ENCODE measurements around the gene ZNF346. TPM values are rescaled to one million over a fixed set of nuclear protein-coding genes. Genes with fewer than 3 reads are reported as not detected.

ZNF346 gene
- total RNA-seq, 1 donor from 2014 or later, result 34.5 TPM

DNA sequence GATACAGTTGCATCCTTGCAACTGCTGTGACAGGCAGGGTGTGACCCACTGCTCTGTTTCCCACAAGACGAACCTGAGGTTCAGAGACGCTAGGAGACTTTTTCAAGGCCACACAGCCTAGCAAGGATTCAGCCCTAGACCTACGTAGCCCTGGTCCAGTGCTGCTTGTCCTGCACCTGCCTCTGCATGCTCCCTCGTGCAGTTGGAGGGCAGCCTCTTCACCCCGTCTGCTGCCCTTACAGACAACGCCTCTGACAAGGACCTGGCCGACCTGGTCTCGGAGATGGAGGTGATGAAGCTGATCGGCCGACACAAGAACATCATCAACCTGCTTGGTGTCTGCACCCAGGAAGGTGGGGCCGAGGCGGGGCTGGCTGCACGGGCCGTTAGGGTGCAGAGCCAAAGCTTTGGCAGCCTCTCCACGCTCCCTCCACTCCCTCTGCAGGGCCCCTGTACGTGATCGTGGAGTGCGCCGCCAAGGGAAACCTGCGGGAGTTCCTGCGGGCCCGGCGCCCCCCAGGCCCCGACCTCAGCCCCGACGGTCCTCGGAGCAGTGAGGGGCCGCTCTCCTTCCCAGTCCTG, 72.7 kb downstream of the ZNF346 start:
- DNase-seq, result no peak

DNA sequence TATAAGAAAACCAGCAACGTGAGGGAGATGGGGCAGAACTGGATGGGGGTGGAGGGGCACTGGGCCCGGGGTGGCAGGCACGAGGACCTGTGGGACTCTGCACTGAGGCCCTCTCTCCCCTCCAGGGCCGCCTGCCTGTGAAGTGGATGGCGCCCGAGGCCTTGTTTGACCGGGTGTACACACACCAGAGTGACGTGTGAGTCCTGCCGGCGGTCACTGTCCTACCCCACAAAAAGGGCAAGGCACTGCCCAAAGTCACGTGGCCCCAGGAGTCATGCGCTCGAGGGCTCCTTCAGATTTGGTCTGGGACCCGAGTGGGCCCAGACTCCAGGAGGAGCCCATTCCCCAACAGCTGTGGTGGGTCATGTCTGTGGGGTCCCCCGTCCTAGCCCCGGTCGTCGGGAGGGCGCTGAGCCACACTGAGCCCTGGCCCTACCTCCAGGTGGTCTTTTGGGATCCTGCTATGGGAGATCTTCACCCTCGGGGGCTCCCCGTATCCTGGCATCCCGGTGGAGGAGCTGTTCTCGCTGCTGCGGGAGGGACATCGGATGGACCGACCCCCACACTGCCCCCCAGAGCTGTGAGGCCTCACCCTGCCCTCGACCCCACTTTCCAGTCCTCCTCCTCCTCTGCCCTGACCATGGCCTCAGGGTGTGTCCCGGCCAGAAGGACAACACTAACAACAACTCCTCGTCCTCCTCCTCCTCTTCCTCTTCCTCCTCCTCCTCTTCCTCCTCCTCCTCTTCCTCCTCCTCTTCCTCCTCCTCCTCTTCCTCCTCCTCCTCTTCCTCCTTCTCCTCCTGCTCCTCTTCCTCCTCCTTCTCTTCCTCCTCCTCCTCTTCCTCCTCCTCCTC, 73.9 kb downstream of the ZNF346 start:
- DNase-seq, result no peak

DNA sequence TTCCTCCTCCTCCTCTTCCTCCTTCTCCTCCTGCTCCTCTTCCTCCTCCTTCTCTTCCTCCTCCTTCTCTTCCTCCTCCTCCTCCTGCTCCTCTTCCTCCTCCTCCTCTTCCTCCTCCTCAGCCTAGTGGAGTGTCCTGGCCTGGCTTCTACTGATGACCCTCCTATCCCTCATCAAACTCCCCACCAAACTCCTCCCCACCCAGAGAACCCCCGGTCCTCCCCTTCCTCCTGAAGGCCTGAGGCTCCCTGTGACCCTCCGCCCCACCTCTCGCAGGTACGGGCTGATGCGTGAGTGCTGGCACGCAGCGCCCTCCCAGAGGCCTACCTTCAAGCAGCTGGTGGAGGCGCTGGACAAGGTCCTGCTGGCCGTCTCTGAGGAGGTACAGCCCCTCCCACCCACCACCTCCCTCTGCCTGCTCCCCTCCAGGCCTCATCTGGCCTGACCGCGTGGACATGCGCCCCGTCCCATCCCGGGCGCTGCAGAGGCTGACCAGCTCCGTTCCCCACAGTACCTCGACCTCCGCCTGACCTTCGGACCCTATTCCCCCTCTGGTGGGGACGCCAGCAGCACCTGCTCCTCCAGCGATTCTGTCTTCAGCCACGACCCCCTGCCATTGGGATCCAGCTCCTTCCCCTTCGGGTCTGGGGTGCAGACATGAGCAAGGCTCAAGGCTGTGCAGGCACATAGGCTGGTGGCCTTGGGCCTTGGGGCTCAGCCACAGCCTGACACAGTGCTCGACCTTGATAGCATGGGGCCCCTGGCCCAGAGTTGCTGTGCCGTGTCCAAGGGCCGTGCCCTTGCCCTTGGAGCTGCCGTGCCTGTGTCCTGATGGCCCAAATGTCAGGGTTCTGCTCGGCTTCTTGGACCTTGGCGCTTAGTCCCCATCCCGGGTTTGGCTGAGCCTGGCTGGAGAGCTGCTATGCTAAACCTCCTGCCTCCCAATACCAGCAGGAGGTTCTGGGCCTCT, 74.8 kb downstream of the ZNF346 start:
- DNase-seq, result no peak

DNA sequence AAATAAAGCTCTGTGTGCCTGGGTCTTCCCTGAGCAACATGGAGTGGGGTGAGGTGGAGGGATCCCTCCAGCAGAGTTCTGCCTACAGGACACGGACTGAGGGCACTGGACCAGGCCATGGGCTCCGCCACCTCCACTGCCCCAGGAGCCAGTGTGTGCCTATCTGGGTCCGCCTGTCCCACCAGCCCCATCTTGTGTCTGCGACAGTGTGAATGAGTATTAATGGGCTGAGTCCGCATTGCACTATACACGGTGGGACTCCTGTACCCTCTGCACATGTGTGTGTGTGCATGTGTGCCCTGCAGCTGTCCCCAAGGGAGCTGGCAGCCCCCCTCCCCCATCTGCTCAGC, 75.6 kb downstream of the ZNF346 start:
- no peak for DNase-seq

DNA sequence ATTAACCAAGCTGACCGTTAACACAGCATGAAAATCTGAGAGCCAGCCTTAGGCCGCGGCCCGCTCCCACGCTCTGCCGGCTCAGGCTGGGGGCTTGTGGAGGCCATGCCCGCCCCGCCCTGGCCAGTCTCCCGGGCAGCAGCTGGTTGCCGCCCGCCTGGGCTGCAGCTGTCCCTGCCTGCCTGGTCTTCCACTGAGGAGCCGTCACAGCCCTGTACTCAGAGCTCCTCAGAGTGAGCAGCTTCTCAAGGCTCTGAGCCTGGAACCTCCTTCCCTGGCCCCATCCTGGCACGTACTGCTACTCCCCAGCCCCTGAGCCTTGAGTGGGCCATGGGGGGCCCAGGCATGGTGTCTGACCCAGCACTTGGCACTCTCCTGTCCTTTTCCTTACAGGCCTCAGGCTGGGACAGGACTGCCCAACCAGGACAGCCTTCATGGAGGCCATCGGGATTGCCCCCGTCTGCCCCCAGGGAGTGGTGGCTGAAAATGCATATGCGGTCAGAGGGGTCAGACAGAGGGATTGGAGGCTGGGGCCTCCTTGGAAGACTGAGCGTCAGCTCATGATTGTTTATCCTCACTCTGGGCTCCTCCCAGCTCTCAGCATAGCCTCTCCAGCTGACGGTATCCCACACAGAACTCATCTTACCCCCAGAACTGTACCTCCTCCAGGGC, 76.1 kb downstream of the ZNF346 start:
- DNase-seq, result no peak

DNA sequence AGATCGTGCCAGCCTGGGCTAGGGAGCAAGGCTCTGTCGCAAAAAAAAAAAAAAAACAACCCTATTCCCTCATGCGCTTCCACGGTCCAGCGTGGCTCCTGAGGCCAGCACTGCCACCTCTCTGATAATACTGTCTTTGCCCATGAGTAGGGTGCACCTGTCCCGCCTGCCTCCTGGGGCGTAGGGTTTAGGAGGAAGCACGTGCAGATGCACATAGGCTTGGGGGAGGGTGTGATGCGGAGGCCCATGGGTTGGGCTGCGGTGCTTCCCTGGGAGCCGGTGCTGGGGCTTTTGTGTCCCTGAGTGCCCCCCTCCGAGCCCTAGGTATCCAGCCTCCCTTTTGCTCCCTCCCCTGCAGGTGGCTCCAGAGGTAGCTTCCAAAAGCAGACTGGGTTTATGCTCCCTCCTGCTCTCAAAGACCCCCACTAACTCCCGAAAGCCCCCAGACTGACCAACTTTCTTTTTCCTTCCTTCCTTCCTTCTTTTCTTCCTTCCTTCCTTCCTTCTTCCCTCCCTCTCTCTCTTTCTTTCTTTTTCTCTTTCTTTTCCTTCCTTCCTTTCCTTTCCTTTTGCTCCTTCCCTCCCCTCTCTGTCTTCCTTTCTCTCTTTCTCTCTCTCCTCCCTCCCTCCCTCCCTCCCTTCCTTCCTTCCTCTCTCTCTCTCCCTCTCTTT, 77.1 kb downstream of the ZNF346 start:
- DNase-seq, result no peak

DNA sequence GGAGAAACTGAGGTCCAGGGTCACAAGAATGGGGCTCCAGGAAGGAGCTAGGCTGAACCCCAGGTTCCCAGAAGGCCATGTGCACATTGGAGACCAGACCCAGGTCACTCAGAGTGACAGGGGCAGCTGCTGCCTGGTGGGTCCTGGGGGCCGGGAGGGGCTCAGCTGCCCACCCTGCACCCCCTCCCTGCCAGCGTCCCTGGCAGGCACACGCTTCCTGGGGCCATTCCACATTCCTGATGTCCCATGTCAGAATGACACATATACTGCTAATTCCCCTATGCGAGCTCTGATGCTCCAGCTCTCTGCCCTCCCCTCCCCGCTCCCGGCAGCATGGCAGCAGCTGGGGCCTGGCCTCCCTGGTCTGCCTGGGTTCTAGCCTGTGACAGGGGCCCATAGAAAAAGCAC, 78.2 kb downstream of the ZNF346 start:
- no peak for DNase-seq

DNA sequence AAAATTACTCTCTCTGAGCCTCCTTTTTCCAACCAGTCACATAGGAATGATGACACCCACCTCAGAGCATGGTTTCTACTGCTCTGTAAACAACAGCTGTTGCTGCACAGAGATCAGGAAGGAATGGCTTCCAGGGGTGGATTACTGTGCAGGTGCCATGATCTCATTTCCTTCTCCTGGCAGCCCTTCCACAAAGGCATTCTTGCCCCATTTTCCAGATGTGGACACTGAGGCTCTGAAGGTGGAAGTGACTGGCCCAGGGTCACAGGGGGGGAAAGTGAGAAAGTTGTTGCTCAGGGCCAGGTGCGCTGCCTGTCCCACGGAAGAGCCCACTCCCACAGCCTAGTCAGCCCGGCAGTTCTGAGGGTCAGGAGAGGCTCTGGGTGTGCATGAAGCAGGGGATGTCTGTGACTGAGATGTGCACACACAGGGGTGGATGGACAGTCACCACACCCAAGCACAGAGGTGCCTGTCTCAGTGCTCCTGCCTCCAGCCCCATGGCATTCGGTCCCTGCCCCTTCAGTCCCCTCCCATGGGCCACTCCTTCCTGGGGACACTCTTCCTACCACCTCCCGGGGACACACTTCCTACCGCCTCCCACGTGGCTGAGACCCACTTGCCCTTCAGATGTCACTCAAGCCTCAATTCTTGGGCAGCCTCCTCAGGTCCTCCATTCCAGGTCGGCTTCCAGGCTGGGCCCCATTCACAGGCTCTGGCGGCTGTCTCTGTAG, 81.2 kb downstream of the ZNF346 start:
- DNase-seq, result no peak

DNA sequence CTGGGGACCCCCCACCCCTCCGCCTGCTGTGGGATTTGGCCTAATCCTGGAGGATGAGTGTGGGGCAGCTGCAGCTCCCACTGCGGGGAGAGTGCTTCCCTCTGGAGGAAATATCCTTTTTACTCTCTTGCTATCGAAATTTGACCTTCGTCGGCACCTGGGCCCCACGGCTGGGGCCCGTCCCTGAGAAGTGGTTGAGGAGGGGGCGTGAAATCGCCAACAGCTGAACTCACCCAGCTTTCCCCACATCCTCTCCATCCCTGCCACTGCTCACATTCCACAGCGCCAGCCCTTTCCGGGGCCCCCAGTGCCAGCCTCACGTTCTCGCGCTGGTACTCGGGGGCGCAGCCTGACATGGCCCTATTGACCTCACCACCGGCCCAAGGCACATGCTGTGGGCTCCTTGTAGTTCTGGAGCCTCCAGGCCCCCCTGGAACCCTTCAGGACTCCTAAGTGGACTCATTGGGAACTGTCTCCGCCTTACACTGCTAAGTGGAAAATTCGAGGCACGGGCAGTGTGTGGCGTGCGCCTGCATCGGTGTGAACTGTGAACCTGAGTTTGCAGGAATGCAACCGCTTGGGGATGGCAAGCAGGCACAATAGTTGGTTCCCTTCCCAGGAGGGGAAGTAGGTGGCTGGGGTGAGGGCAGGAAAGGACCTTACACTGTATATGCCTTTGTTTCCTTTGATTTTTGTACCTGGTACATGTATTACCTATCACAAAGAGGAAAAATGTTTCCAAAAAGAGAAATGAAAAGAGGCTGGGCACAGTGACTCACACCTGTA, 83.4 kb downstream of the ZNF346 start:
- DNase-seq, result no peak

- no peak for DNase-seq
Measured at GRCh38 chr5:177107159-177107558, 84.7 kb downstream of the ZNF346 start.

DNA sequence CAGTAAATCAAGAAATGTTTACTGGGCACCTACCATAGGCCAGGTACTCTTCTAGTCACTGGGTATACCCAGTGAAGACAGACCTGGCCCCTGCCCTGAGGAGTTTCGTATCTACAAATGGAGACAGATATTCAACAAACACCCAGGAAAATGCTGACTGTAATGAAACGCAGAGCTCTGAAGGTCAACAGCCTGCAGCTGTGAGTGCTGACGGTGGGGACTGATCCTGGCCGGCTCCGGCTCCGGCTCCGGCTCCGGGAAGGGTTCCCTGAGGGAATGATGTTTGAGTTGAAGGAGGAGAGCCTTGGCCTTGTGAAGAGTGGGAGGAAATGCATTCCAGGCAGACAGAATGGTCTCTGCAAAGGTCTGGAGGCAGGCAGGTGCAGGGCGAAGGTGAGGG, 87.3 kb downstream of the ZNF346 start:
- no peak for DNase-seq

DNA sequence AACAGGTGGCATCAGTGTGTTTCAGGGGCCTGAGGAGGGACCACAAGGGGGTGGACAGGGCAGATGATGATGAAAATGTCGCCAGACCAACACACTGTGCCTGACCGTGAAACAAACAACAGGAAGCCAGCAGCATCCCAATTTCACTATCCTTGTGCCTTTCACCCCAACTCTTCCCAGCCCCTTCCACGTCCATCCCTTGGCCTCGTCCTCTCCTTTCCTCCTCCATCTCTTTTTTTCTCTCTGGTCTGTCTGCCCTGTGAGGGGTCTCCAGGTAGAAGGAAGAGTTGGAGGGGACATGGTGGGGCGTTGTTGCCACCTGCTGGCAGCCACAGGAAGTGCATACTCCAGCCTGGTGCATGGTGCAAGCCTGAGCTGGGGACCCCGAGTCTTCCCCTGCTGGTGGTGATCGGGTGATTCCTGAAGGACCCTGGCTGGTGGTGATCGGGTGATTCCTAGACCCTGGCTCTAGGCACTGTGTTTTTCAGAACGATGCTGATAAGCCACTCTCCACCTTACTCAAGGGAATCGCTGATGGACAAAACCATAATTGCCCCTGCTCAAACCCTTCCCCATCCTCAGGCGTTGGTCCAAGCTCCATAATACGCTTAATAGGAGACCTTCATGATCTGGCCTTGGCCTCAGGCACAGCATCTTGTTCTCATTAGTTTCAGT, 89.4 kb downstream of the ZNF346 start:
- DNase-seq, result no peak

GRCh38 chr5:177112589-177113220, 90.2 kb downstream of the ZNF346 start:
- no peak for DNase-seq

- DNase-seq, result peak; percentile 35
Measured at GRCh38 chr5:177113566-177114424, 91.3 kb downstream of the ZNF346 start.

DNA sequence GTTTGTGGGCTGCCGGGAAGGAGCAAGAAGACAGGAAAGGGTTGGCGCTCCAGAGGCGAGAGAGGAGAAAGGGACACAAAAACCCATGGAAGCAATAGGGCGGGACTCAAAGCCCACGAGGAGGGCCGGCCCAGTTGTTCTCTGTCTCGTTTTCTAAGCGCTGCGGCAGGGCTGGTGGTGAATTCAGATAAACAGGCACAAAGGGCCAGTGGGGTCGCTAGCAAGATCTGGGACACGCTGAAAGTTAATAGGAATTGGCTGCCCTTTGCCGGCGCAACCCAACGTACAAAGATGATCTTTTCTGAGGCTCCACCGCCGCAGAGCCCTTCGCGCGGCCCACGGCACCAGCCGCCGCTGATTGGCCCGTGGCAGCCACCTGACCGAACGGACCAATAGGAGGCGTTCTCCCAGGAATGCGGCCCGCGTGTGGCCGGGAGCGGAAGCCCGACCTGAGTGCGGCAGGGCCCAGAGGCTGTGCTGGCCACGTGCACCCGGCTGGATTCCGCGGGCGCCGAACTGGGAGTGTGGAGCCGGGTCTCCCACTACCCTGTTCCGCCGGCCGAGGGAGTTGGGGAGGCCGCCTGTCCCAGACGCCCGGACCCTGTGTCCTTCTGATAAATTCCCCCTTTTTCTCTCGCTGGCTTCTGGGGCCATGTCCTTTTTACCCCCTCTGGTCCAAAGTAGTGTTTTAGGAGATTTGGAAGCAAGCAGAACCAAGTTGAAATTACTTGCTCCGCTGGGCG, 94.3 kb downstream of the ZNF346 start:
- peak; percentile 86 for DNase-seq

- DNase-seq, result no peak
Measured at GRCh38 chr5:177117441-177118045, 95.0 kb downstream of the ZNF346 start.

- no peak for DNase-seq
Measured at GRCh38 chr5:177122566-177122965, 100.1 kb downstream of the ZNF346 start.
